Spleen (tissue), 7 donors: ENCODE data around the gene ITGB8.

Experiments
- POLR2A ChIP-seq, 3 donors: fragments of 450-650 bp; IDR thresholded peaks; one replicate each; pipeline ENCODE4 v1.5.1; 2017; ENCODE audit warnings: antibody characterized with exemption in 3 of 3, mild to moderate bottlenecking in 1 of 3
- TF ChIP-seq, protein P1 (sequence below), 11 experiments: fragments of 200-600 bp in 7 of 11; fragments of 450-650 bp in 4 of 11; sonication (generic) in 4 of 11; IDR thresholded peaks in 8 of 11; conservative IDR thresholded peaks in 3 of 11; 1 replicate in 7 of 11; 2 replicates in 4 of 11; pipeline versions ENCODE4 v1.4.0 to v1.8.0; 2016 to 2021; ENCODE audit warnings: antibody characterized with exemption in 11 of 11, inconsistent platforms in 4 of 11, mild to moderate bottlenecking in 1 of 11
- donor health status: DM: no; HTN: no; CAD: no; lungs with moderate emphysema.
- donor health status: DM: no; HTN: no; CAD: no.
- donor health status: DM: no; HTN: no; CAD: no.

- TF ChIP-seq, protein P1, sequence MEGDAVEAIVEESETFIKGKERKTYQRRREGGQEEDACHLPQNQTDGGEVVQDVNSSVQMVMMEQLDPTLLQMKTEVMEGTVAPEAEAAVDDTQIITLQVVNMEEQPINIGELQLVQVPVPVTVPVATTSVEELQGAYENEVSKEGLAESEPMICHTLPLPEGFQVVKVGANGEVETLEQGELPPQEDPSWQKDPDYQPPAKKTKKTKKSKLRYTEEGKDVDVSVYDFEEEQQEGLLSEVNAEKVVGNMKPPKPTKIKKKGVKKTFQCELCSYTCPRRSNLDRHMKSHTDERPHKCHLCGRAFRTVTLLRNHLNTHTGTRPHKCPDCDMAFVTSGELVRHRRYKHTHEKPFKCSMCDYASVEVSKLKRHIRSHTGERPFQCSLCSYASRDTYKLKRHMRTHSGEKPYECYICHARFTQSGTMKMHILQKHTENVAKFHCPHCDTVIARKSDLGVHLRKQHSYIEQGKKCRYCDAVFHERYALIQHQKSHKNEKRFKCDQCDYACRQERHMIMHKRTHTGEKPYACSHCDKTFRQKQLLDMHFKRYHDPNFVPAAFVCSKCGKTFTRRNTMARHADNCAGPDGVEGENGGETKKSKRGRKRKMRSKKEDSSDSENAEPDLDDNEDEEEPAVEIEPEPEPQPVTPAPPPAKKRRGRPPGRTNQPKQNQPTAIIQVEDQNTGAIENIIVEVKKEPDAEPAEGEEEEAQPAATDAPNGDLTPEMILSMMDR (IDR thresholded peaks at IDR 0.05 in 8 of 11, conservative IDR thresholded peaks at IDR 0.05 in 3 of 11), result no peak
- no peak for TF ChIP-seq POLR2A (IDR thresholded peaks at IDR 0.05)
These were observed 4.4 kb upstream of the ITGB8 start for GRCh38 chr7:20326342-20326741.
